IMR-90 (cell line): ENCODE measurements around the gene PRKG2. TPM values are rescaled to one million over a fixed set of nuclear protein-coding genes. Genes with fewer than 3 reads are reported as not detected.
A peak's percentile ranks its signal among the peaks of the same experiment; 100 is the strongest.

ENCODE experiments used
- ATAC-seq: fragments of 200-7000 bp; cut with Tn5 transposase; 2 replicates; pipeline ENCODE4 v1.9.1; 2020; ENCODE audit warnings: low read depth, mild to moderate bottlenecking, moderate library complexity
- BruUV-seq: library from RNA; stranded (reverse); fragments of 400-500 nt; replicated peaks from 2 replicates; lab custom pipeline; 2021; lab: Mats Ljungman, UMichigan
- CTCF ChIA-PET: fragments of 300-600 bp; formaldehyde crosslinking; extraction: SDS; loops from one replicate; lab custom pipeline; 2021; ENCODE audit warnings: antibody characterized with exemption; lab: Yijun Ruan, JAX
- POLR2A ChIA-PET: fragments of 300-600 bp; sonication (Branson Sonifier 250); formaldehyde crosslinking; loops from one replicate; lab custom pipeline; 2022; ENCODE audit warnings: antibody characterized with exemption; ENCODE audit not compliant: unreplicated experiment; lab: Charles Lee
- DNase-seq: peaks from one replicate; pipeline ENCODE4 v3.0.0; 2013
- H2AFZ ChIP-seq: replicated peaks from 2 replicates; pipeline ENCODE3; 2013; ENCODE audit warnings: low read length, mild to moderate bottlenecking; ENCODE audit not compliant: poor library complexity
- H2AK5ac ChIP-seq: 2 replicates; pipeline ENCODE4 v1.6.1; 2013; ENCODE audit warnings: low read depth, low read length, inconsistent platforms
- H2AK9ac ChIP-seq: replicated peaks from 2 replicates; pipeline ENCODE3; 2013; ENCODE audit warnings: mild to moderate bottlenecking, low read depth, low read length, moderate library complexity; ENCODE audit not compliant: poor library complexity
- H2BK120ac ChIP-seq: 2 replicates; pipeline ENCODE4 v1.6.1; 2013; ENCODE audit warnings: low read depth, low read length, inconsistent platforms
- H2BK15ac ChIP-seq: 3 replicates; pipeline ENCODE4 v1.6.1; 2013; ENCODE audit warnings: low read depth, low read length, inconsistent platforms
- H2BK20ac ChIP-seq: 2 replicates; pipeline ENCODE4 v1.6.1; 2013; ENCODE audit warnings: low read depth, mild to moderate bottlenecking, inconsistent platforms, low read length, moderate library complexity
- H2BK5ac ChIP-seq: 2 replicates; pipeline ENCODE4 v1.6.1; 2013; ENCODE audit warnings: mild to moderate bottlenecking, low read depth, low read length, inconsistent platforms; ENCODE audit not compliant: poor library complexity, severe bottlenecking
- H3K14ac ChIP-seq: replicated peaks from 2 replicates; pipeline ENCODE4 v1.6.1; 2013; ENCODE audit warnings: low read depth, low read length, inconsistent platforms
- H3K18ac ChIP-seq: 2 replicates; pipeline ENCODE4 v1.6.1; 2013; ENCODE audit warnings: low read depth, low read length, control low read depth
- H3K23ac ChIP-seq: 2 replicates; pipeline ENCODE4 v1.6.1; 2013; ENCODE audit warnings: low read depth, low read length, inconsistent platforms
- H3K27ac ChIP-seq: 2 replicates; pipeline ENCODE4 v1.5.1; 2013; ENCODE audit warnings: mild to moderate bottlenecking, control low read depth, low read length; ENCODE audit not compliant: insufficient read depth
- H3K27me3 ChIP-seq: 2 replicates; pipeline ENCODE4 v1.6.1; 2013; ENCODE audit warnings: low read length; ENCODE audit not compliant: control insufficient read depth, insufficient read depth
- H3K36me3 ChIP-seq: 2 replicates; pipeline ENCODE4 v1.6.1; 2013; ENCODE audit warnings: low read length, mixed read lengths; ENCODE audit not compliant: control insufficient read depth, insufficient read depth
- H3K4ac ChIP-seq: 2 replicates; pipeline ENCODE4 v1.6.1; 2013; ENCODE audit warnings: low read depth, low read length, inconsistent platforms
- H3K4me1 ChIP-seq: 2 replicates; pipeline ENCODE4 v1.6.1; 2013; ENCODE audit warnings: low read length, mixed read lengths; ENCODE audit not compliant: control insufficient read depth, insufficient read depth
- H3K4me2 ChIP-seq: 2 replicates; pipeline ENCODE4 v1.6.1; 2013; ENCODE audit warnings: low read depth, mild to moderate bottlenecking, control low read depth, low read length, moderate library complexity
- H3K4me3 ChIP-seq: 2 replicates; pipeline ENCODE4 v1.5.1; 2013; ENCODE audit warnings: low read depth, mild to moderate bottlenecking, control low read depth, low read length, moderate library complexity; ENCODE audit not compliant: insufficient read depth
- H3K56ac ChIP-seq: 2 replicates; pipeline ENCODE4 v1.6.1; 2013; ENCODE audit warnings: low read length, inconsistent platforms; ENCODE audit not compliant: insufficient read depth; ENCODE audit errors: extremely low read depth
- H3K79me1 ChIP-seq, 2 experiments: 2 replicates each; pipeline ENCODE4 v1.6.1; 2013; ENCODE audit warnings: low read length in 2 of 2, inconsistent platforms in 1 of 2, low read depth in 1 of 2
- H3K9ac ChIP-seq: 2 replicates; pipeline ENCODE4 v1.6.1; 2013; ENCODE audit warnings: low read depth, low read length, control low read depth
- H3K9me1 ChIP-seq: 2 replicates; pipeline ENCODE4 v1.6.1; 2013; ENCODE audit warnings: low read length, inconsistent platforms; ENCODE audit not compliant: insufficient read depth
- H3K9me3 ChIP-seq: 2 replicates; pipeline ENCODE4 v1.6.1; 2013; ENCODE audit warnings: low read length; ENCODE audit not compliant: control insufficient read depth, insufficient read depth
- H4K20me1 ChIP-seq: 2 replicates; pipeline ENCODE4 v1.6.1; 2013; ENCODE audit warnings: low read length, inconsistent platforms; ENCODE audit not compliant: insufficient read depth
- H4K5ac ChIP-seq: 2 replicates; pipeline ENCODE4 v1.6.1; 2013; ENCODE audit warnings: mild to moderate bottlenecking, low read depth, low read length, control low read depth
- H4K8ac ChIP-seq, 2 experiments: 2 replicates each; pipeline ENCODE4 v1.6.1; 2013; ENCODE audit warnings: low read depth in 2 of 2, low read length in 2 of 2, control low read depth in 1 of 2, inconsistent platforms in 1 of 2
- H4K91ac ChIP-seq: 2 replicates; pipeline ENCODE4 v1.6.1; 2013; ENCODE audit warnings: low read depth, low read length, inconsistent platforms; ENCODE audit not compliant: insufficient read depth
- BHLHE40 ChIP-seq: fragments of 150-350 bp; IDR thresholded peaks from 2 replicates; pipeline ENCODE4 v1.6.1; 2016; ENCODE audit warnings: mild to moderate bottlenecking, low read depth, low read length
- ELK1 ChIP-seq: fragments of 150-350 bp; IDR thresholded peaks from 2 replicates; pipeline ENCODE4 v1.6.1; 2016; ENCODE audit warnings: low read depth, mild to moderate bottlenecking, low read length, moderate library complexity, borderline replicate concordance
- FOS ChIP-seq: fragments of 150-350 bp; IDR thresholded peaks from 2 replicates; pipeline ENCODE4 v1.6.1; 2016; ENCODE audit warnings: low read depth, low read length
- MAZ ChIP-seq: IDR thresholded peaks from 2 replicates; pipeline ENCODE4 v1.6.1; 2012; ENCODE audit warnings: low read depth, mild to moderate bottlenecking, low read length, improper control_type of control experiment, moderate library complexity, borderline replicate concordance
- MXI1 ChIP-seq: IDR thresholded peaks from 2 replicates; pipeline ENCODE4 v1.6.1; 2012; ENCODE audit warnings: low read depth, mild to moderate bottlenecking, low read length, moderate library complexity, borderline replicate concordance
- NFE2L2 ChIP-seq: fragments of 150-350 bp; IDR thresholded peaks from 2 replicates; pipeline ENCODE4 v1.6.1; 2016; ENCODE audit warnings: low read depth, mild to moderate bottlenecking, low read length
- POLR2A ChIP-seq: IDR thresholded peaks from 2 replicates; pipeline ENCODE4 v1.6.1; 2012; ENCODE audit warnings: mild to moderate bottlenecking, low read depth, low read length
- RAD21 ChIP-seq: IDR thresholded peaks from 2 replicates; pipeline ENCODE4 v1.6.1; 2012; ENCODE audit warnings: low read length, improper control_type of control experiment
- RCOR1 ChIP-seq: IDR thresholded peaks from 2 replicates; pipeline ENCODE4 v1.6.1; 2012; ENCODE audit warnings: mild to moderate bottlenecking, low read length, improper control_type of control experiment; ENCODE audit not compliant: insufficient replicate concordance
- RFX5 ChIP-seq: IDR thresholded peaks from 2 replicates; pipeline ENCODE4 v1.8.0; 2012; ENCODE audit warnings: low read depth, mild to moderate bottlenecking, low read length, moderate library complexity
- WGBS, 2 experiments: methylation state at CpG; one replicate each; pipeline versions ENCODE4 v1.1.5 to v1.1.7; 2013; ENCODE audit warnings: missing lambda C conversion rate in 2 of 2; ENCODE audit not compliant: insufficient read length in 1 of 2; ENCODE audit errors: extremely low coverage in 2 of 2; 5-methylcytosine and 5-hydroxymethylcytosine counted together
- dilution Hi-C: fragments of 300-500 bp; cut with HindIII; formaldehyde crosslinking; loops from one replicate; pipeline ENCODE4 v1.14.3; 2018; ENCODE audit warnings: low sequenced_read_pairs; ENCODE audit not compliant: unreplicated experiment
- in situ Hi-C: fragments of 300-500 bp; cut with MboI; formaldehyde crosslinking; loops from 3 replicates; pipeline ENCODE4 v1.14.3; 2019; ENCODE audit warnings: low sequenced_read_pairs, inconsistent platforms, mixed read lengths
- intact Hi-C: fragments of 100-400 bp; cut with micrococcal nuclease; formaldehyde crosslinking; loops from 2 replicates; pipeline ENCODE4 v1.10.0; 2022
- polyA plus RNA-seq, 3 experiments: library from polyadenylated mRNA; depleted of rRNA; stranded (reverse); fragments of >200 nt; gene quantifications; 2 replicates each; pipeline ENCODE4 v1.2.3, GENCODE V29; 2012; ENCODE audit warnings: low replicate concordance in 1 of 3
- total RNA-seq: library from RNA; depleted of rRNA; stranded (reverse); fragments of >200 nt; gene quantifications from 2 replicates; pipeline ENCODE4 v1.2.3, GENCODE V29; 2012

The PRKG2 gene
- total and polyA plus RNA-seq, 2 of the 4 experiments (the other 2 are of a cell fraction) = 0.44 to 2.0 TPM

- H4K8ac ChIP-seq = peak overlapping the region; percentile 58 to 67; a peak in 3 of 4 replicates
- peak overlapping the region; percentile 30; the same call in 1 of the 2 replicates for H3K4me2 ChIP-seq
- H2AK9ac ChIP-seq = no peak overlapping the region
- ATAC-seq (no peak), DNase-seq (no peak)
- intact Hi-C loops (loop anchor here (1.0 kb wide), 1 partner anchor 135 kb away; no protein-coding TSS in a partner anchor), in situ Hi-C loops (no loop called here), dilution Hi-C loops (no loop called here)
- ChIA-PET POLR2A (no interaction called here), CTCF (interaction anchor here (0.8 kb wide), 1 partner anchor 136 kb away, joined by 3 read pairs; no protein-coding TSS in a partner anchor)
- no peaks in the 10 kb centered on the region for H3K9me1 ChIP-seq
- 0 out of 2 replicates have a peak overlapping the region, but pooled peaks have one; percentile 0 for H4K5ac ChIP-seq
- H3K23ac ChIP-seq = no peak overlapping the region; the same call in 1 of the 2 replicates
- no peak overlapping the region for H2BK20ac ChIP-seq
- no TSS peak for BruUV-seq
- H3K9ac ChIP-seq = peak overlapping the region; percentile 86; the same call in 1 of the 2 replicates
- H3K9me3 ChIP-seq = no peaks in the 10 kb centered on the region
- H2AK5ac ChIP-seq = no peak overlapping the region
- H3K79me1 ChIP-seq = no peaks in the 10 kb centered on the region
- peaks cover 2% of the 10 kb centered on the region; the same call in 1 of the 2 replicates for H3K27me3 ChIP-seq
- no peak overlapping the region for H4K91ac ChIP-seq
- H2BK15ac ChIP-seq = peak overlapping the region; percentile 78; the same call in 1 of the 3 replicates
- no CpG with 5 or more reads among the region's 4 CpGs for WGBS, 2 experiments
- H3K36me3 ChIP-seq = no peaks in the 10 kb centered on the region
- H3K18ac ChIP-seq = no peak overlapping the region
- H3K56ac ChIP-seq = no peak overlapping the region
- peaks cover 2% of the 10 kb centered on the region; the same call in 1 of the 2 replicates for H3K4me1 ChIP-seq
- H3K14ac ChIP-seq = peak overlapping the region; percentile 51; the same call in 1 of the 2 replicates
- no peak overlapping the region for H3K4ac ChIP-seq
- H3K27ac ChIP-seq = peak overlapping the region; percentile 18; the same call in 1 of the 2 replicates
- no peak for TF ChIP-seq ELK1
- TF ChIP-seq RFX5 = no peak
- no peak for TF ChIP-seq RCOR1
- TF ChIP-seq FOS = no peak
- TF ChIP-seq RAD21 = no peak
- TF ChIP-seq MXI1 = no peak
- no peak for TF ChIP-seq POLR2A
- TF ChIP-seq MAZ = no peak
- TF ChIP-seq NFE2L2 = no peak
- TF ChIP-seq BHLHE40 = no peak
- peak overlapping the region; percentile 84; the same call in 1 of the 2 replicates for H2BK120ac ChIP-seq
- peak overlapping the region; percentile 11 for H2AFZ ChIP-seq
- no peaks in the 10 kb centered on the region for H4K20me1 ChIP-seq
- no peak overlapping the region for H2BK5ac ChIP-seq
- no peak overlapping the region for H3K4me3 ChIP-seq
Observed at GRCh38 chr4:81215931-81216330, 909 bp upstream of the PRKG2 start.
